KMS-11 (cell line): ENCODE data around the gene CRMP1.

Source experiments
- H2AFZ ChIP-seq: fragments of 200-600 bp; sonication (generic); 2 replicates; pipeline ENCODE4 v1.6.1; 2016; ENCODE audit warnings: antibody characterized with exemption, mixed run types, low read depth
- H3K27ac ChIP-seq: fragments of 200-600 bp; sonication (generic); 2 replicates; pipeline ENCODE4 v1.6.1; 2016; ENCODE audit warnings: mild to moderate bottlenecking, mixed run types
- H3K27me3 ChIP-seq: fragments of 200-600 bp; sonication (generic); 2 replicates; pipeline ENCODE4 v1.6.1; 2017; ENCODE audit warnings: mild to moderate bottlenecking, low read depth, mixed run types, moderate library complexity; ENCODE audit not compliant: insufficient read depth
- H3K36me3 ChIP-seq: fragments of 200-600 bp; sonication (generic); 2 replicates; pipeline ENCODE4 v1.6.1; 2017; ENCODE audit warnings: mild to moderate bottlenecking, mixed run types; ENCODE audit not compliant: insufficient read depth
- H3K4me1 ChIP-seq: fragments of 200-600 bp; sonication (generic); 2 replicates; pipeline ENCODE4 v1.6.1; 2016; ENCODE audit warnings: mild to moderate bottlenecking, low read depth, mixed run types; ENCODE audit not compliant: poor library complexity, severe bottlenecking
- H3K4me2 ChIP-seq: fragments of 200-600 bp; sonication (generic); 2 replicates; pipeline ENCODE4 v1.7.0; 2016; ENCODE audit warnings: mild to moderate bottlenecking, mixed run types
- H3K4me3 ChIP-seq: fragments of 200-600 bp; sonication (generic); IDR thresholded peaks from 2 replicates; pipeline ENCODE4 v1.6.1; 2017; ENCODE audit warnings: low read depth, low read length, mixed read lengths; ENCODE audit not compliant: insufficient read depth
- H3K79me2 ChIP-seq: fragments of 200-600 bp; sonication (generic); 2 replicates; pipeline ENCODE4 v1.6.1; 2016; ENCODE audit warnings: low read depth, mixed run types; ENCODE audit not compliant: insufficient read depth
- H3K9ac ChIP-seq: fragments of 200-600 bp; sonication (generic); 2 replicates; pipeline ENCODE4 v1.6.1; 2016; ENCODE audit warnings: mild to moderate bottlenecking, mixed run types
- H4K20me1 ChIP-seq: fragments of 200-600 bp; sonication (generic); 2 replicates; pipeline ENCODE4 v1.6.1; 2016; ENCODE audit warnings: mild to moderate bottlenecking, mixed run types; ENCODE audit not compliant: insufficient read depth
- CTCF ChIP-seq: fragments of 200-600 bp; sonication (generic); conservative IDR thresholded peaks from 2 replicates; pipeline ENCODE4 v1.6.1; 2017; ENCODE audit warnings: low read depth, mild to moderate bottlenecking, antibody characterized with exemption, low read length, moderate library complexity, mixed read lengths

CRMP1 gene

GRCh38 chr4:5930456-5930855 is 37.6 kb upstream of the CRMP1 start:
- TF ChIP-seq CTCF = no peak
- Histone ChIP-seq H3K27ac (no peak overlapping the region), H2AFZ (no peak overlapping the region), H3K9ac (no peak overlapping the region), H3K4me3 (no peak overlapping the region), H3K4me2 (no peak overlapping the region), H3K36me3 (no peaks in the 10 kb centered on the region), H3K4me1 (no peaks in the 10 kb centered on the region), H3K27me3 (no peaks in the 10 kb centered on the region), H4K20me1 (no peaks in the 10 kb centered on the region), H3K79me2 (no peaks in the 10 kb centered on the region)

- no peaks in the 10 kb centered on the region for H3K27me3 ChIP-seq
- H3K36me3 ChIP-seq = no peaks in the 10 kb centered on the region
- H4K20me1 ChIP-seq = no peaks in the 10 kb centered on the region
- H3K4me2 ChIP-seq = no peak overlapping the region
- H3K27ac ChIP-seq = no peak overlapping the region
- H3K79me2 ChIP-seq = no peaks in the 10 kb centered on the region
- TF ChIP-seq CTCF = no peak
- no peak overlapping the region for H2AFZ ChIP-seq
- no peaks in the 10 kb centered on the region for H3K4me1 ChIP-seq
- H3K9ac ChIP-seq = no peak overlapping the region
- no peak overlapping the region for H3K4me3 ChIP-seq
Observed at GRCh38 chr4:5928844-5929420, 36.0 kb upstream of the CRMP1 start.

GRCh38 chr4:5928274-5928673 is 35.4 kb upstream of the CRMP1 start:
- H3K4me3 ChIP-seq = no peak overlapping the region
- H3K27ac ChIP-seq = no peak overlapping the region
- no peaks in the 10 kb centered on the region for H3K4me1 ChIP-seq
- TF ChIP-seq CTCF = no peak
- no peak overlapping the region for H3K9ac ChIP-seq
- no peaks in the 10 kb centered on the region for H3K79me2 ChIP-seq
- H2AFZ ChIP-seq = no peak overlapping the region
- H4K20me1 ChIP-seq = no peaks in the 10 kb centered on the region
- no peak overlapping the region for H3K4me2 ChIP-seq
- H3K36me3 ChIP-seq = no peaks in the 10 kb centered on the region
- no peaks in the 10 kb centered on the region for H3K27me3 ChIP-seq

GRCh38 chr4:5927747-5928146 is 34.9 kb upstream of the CRMP1 start:
- H3K4me2 ChIP-seq = no peak overlapping the region
- H3K36me3 ChIP-seq = no peaks in the 10 kb centered on the region
- no peak overlapping the region for H3K4me3 ChIP-seq
- H3K4me1 ChIP-seq = no peaks in the 10 kb centered on the region
- H3K79me2 ChIP-seq = no peaks in the 10 kb centered on the region
- H3K27me3 ChIP-seq = no peaks in the 10 kb centered on the region
- H3K27ac ChIP-seq = no peak overlapping the region
- no peak overlapping the region for H2AFZ ChIP-seq
- no peak for TF ChIP-seq CTCF
- H4K20me1 ChIP-seq = no peaks in the 10 kb centered on the region
- no peak overlapping the region for H3K9ac ChIP-seq

GRCh38 chr4:5927116-5927515 is 34.2 kb upstream of the CRMP1 start:
- no peaks in the 10 kb centered on the region for H3K79me2 ChIP-seq
- H2AFZ ChIP-seq = no peak overlapping the region
- H3K9ac ChIP-seq = no peak overlapping the region
- no peaks in the 10 kb centered on the region for H3K27me3 ChIP-seq
- H3K27ac ChIP-seq = no peak overlapping the region
- H3K4me3 ChIP-seq = no peak overlapping the region
- no peak for TF ChIP-seq CTCF
- no peaks in the 10 kb centered on the region for H4K20me1 ChIP-seq
- H3K4me2 ChIP-seq = no peak overlapping the region
- no peaks in the 10 kb centered on the region for H3K4me1 ChIP-seq
- no peaks in the 10 kb centered on the region for H3K36me3 ChIP-seq
